IMR-90 (cell line): ENCODE results near the gene MID1. TPM values are rescaled to one million over a fixed set of nuclear protein-coding genes. Genes with fewer than 3 reads are reported as not detected.

Source experiments
- ATAC-seq: fragments of 200-7000 bp; cut with Tn5 transposase; 2 replicates; pipeline ENCODE4 v1.9.1; 2020; ENCODE audit warnings: low read depth, mild to moderate bottlenecking, moderate library complexity
- BruUV-seq: library from RNA; stranded (reverse); fragments of 400-500 nt; replicated peaks from 2 replicates; lab custom pipeline; 2021; lab: Mats Ljungman, UMichigan
- CTCF ChIA-PET: fragments of 300-600 bp; formaldehyde crosslinking; extraction: SDS; loops from one replicate; lab custom pipeline; 2021; ENCODE audit warnings: antibody characterized with exemption; lab: Yijun Ruan, JAX
- POLR2A ChIA-PET: fragments of 300-600 bp; sonication (Branson Sonifier 250); formaldehyde crosslinking; loops from one replicate; lab custom pipeline; 2022; ENCODE audit warnings: antibody characterized with exemption; ENCODE audit not compliant: unreplicated experiment; lab: Charles Lee
- DNase-seq: peaks from one replicate; pipeline ENCODE4 v3.0.0; 2013
- H2AFZ ChIP-seq: replicated peaks from 2 replicates; pipeline ENCODE3; 2013; ENCODE audit warnings: low read length, mild to moderate bottlenecking; ENCODE audit not compliant: poor library complexity
- H2AK5ac ChIP-seq: 2 replicates; pipeline ENCODE4 v1.6.1; 2013; ENCODE audit warnings: low read depth, low read length, inconsistent platforms
- H2AK9ac ChIP-seq: replicated peaks from 2 replicates; pipeline ENCODE3; 2013; ENCODE audit warnings: mild to moderate bottlenecking, low read depth, low read length, moderate library complexity; ENCODE audit not compliant: poor library complexity
- H2BK120ac ChIP-seq: 2 replicates; pipeline ENCODE4 v1.6.1; 2013; ENCODE audit warnings: low read depth, low read length, inconsistent platforms
- H2BK15ac ChIP-seq: 3 replicates; pipeline ENCODE4 v1.6.1; 2013; ENCODE audit warnings: low read depth, low read length, inconsistent platforms
- H2BK20ac ChIP-seq: 2 replicates; pipeline ENCODE4 v1.6.1; 2013; ENCODE audit warnings: low read depth, mild to moderate bottlenecking, inconsistent platforms, low read length, moderate library complexity
- H2BK5ac ChIP-seq: 2 replicates; pipeline ENCODE4 v1.6.1; 2013; ENCODE audit warnings: mild to moderate bottlenecking, low read depth, low read length, inconsistent platforms; ENCODE audit not compliant: poor library complexity, severe bottlenecking
- H3K14ac ChIP-seq: replicated peaks from 2 replicates; pipeline ENCODE4 v1.6.1; 2013; ENCODE audit warnings: low read depth, low read length, inconsistent platforms
- H3K18ac ChIP-seq: 2 replicates; pipeline ENCODE4 v1.6.1; 2013; ENCODE audit warnings: low read depth, low read length, control low read depth
- H3K23ac ChIP-seq: 2 replicates; pipeline ENCODE4 v1.6.1; 2013; ENCODE audit warnings: low read depth, low read length, inconsistent platforms
- H3K27ac ChIP-seq: 2 replicates; pipeline ENCODE4 v1.5.1; 2013; ENCODE audit warnings: mild to moderate bottlenecking, control low read depth, low read length; ENCODE audit not compliant: insufficient read depth
- H3K27me3 ChIP-seq: 2 replicates; pipeline ENCODE4 v1.6.1; 2013; ENCODE audit warnings: low read length; ENCODE audit not compliant: control insufficient read depth, insufficient read depth
- H3K36me3 ChIP-seq: 2 replicates; pipeline ENCODE4 v1.6.1; 2013; ENCODE audit warnings: low read length, mixed read lengths; ENCODE audit not compliant: control insufficient read depth, insufficient read depth
- H3K4ac ChIP-seq: 2 replicates; pipeline ENCODE4 v1.6.1; 2013; ENCODE audit warnings: low read depth, low read length, inconsistent platforms
- H3K4me1 ChIP-seq: 2 replicates; pipeline ENCODE4 v1.6.1; 2013; ENCODE audit warnings: low read length, mixed read lengths; ENCODE audit not compliant: control insufficient read depth, insufficient read depth
- H3K4me2 ChIP-seq: 2 replicates; pipeline ENCODE4 v1.6.1; 2013; ENCODE audit warnings: low read depth, mild to moderate bottlenecking, control low read depth, low read length, moderate library complexity
- H3K4me3 ChIP-seq: 2 replicates; pipeline ENCODE4 v1.5.1; 2013; ENCODE audit warnings: low read depth, mild to moderate bottlenecking, control low read depth, low read length, moderate library complexity; ENCODE audit not compliant: insufficient read depth
- H3K56ac ChIP-seq: 2 replicates; pipeline ENCODE4 v1.6.1; 2013; ENCODE audit warnings: low read length, inconsistent platforms; ENCODE audit not compliant: insufficient read depth; ENCODE audit errors: extremely low read depth
- H3K79me1 ChIP-seq, 2 experiments: 2 replicates each; pipeline ENCODE4 v1.6.1; 2013; ENCODE audit warnings: low read length in 2 of 2, inconsistent platforms in 1 of 2, low read depth in 1 of 2
- H3K9ac ChIP-seq: 2 replicates; pipeline ENCODE4 v1.6.1; 2013; ENCODE audit warnings: low read depth, low read length, control low read depth
- H3K9me1 ChIP-seq: 2 replicates; pipeline ENCODE4 v1.6.1; 2013; ENCODE audit warnings: low read length, inconsistent platforms; ENCODE audit not compliant: insufficient read depth
- H3K9me3 ChIP-seq: 2 replicates; pipeline ENCODE4 v1.6.1; 2013; ENCODE audit warnings: low read length; ENCODE audit not compliant: control insufficient read depth, insufficient read depth
- H4K20me1 ChIP-seq: 2 replicates; pipeline ENCODE4 v1.6.1; 2013; ENCODE audit warnings: low read length, inconsistent platforms; ENCODE audit not compliant: insufficient read depth
- H4K5ac ChIP-seq: 2 replicates; pipeline ENCODE4 v1.6.1; 2013; ENCODE audit warnings: mild to moderate bottlenecking, low read depth, low read length, control low read depth
- H4K8ac ChIP-seq, 2 experiments: 2 replicates each; pipeline ENCODE4 v1.6.1; 2013; ENCODE audit warnings: low read depth in 2 of 2, low read length in 2 of 2, control low read depth in 1 of 2, inconsistent platforms in 1 of 2
- H4K91ac ChIP-seq: 2 replicates; pipeline ENCODE4 v1.6.1; 2013; ENCODE audit warnings: low read depth, low read length, inconsistent platforms; ENCODE audit not compliant: insufficient read depth
- BHLHE40 ChIP-seq: fragments of 150-350 bp; IDR thresholded peaks from 2 replicates; pipeline ENCODE4 v1.6.1; 2016; ENCODE audit warnings: mild to moderate bottlenecking, low read depth, low read length
- CEBPB ChIP-seq: IDR thresholded peaks from 2 replicates; pipeline ENCODE4 v1.6.1; 2012; ENCODE audit warnings: low read depth, low read length, improper control_type of control experiment
- CTCF ChIP-seq: conservative IDR thresholded peaks from 2 replicates; pipeline ENCODE4 v1.5.1; 2012; ENCODE audit warnings: mild to moderate bottlenecking, low read depth, low read length, improper control_type of control experiment
- ELK1 ChIP-seq: fragments of 150-350 bp; IDR thresholded peaks from 2 replicates; pipeline ENCODE4 v1.6.1; 2016; ENCODE audit warnings: low read depth, mild to moderate bottlenecking, low read length, moderate library complexity, borderline replicate concordance
- MAFK ChIP-seq: IDR thresholded peaks from 2 replicates; pipeline ENCODE4 v1.6.1; 2012; ENCODE audit warnings: low read depth, low read length, improper control_type of control experiment
- MXI1 ChIP-seq: IDR thresholded peaks from 2 replicates; pipeline ENCODE4 v1.6.1; 2012; ENCODE audit warnings: low read depth, mild to moderate bottlenecking, low read length, moderate library complexity, borderline replicate concordance
- NFE2L2 ChIP-seq: fragments of 150-350 bp; IDR thresholded peaks from 2 replicates; pipeline ENCODE4 v1.6.1; 2016; ENCODE audit warnings: low read depth, mild to moderate bottlenecking, low read length
- RCOR1 ChIP-seq: IDR thresholded peaks from 2 replicates; pipeline ENCODE4 v1.6.1; 2012; ENCODE audit warnings: mild to moderate bottlenecking, low read length, improper control_type of control experiment; ENCODE audit not compliant: insufficient replicate concordance
- RFX5 ChIP-seq: IDR thresholded peaks from 2 replicates; pipeline ENCODE4 v1.8.0; 2012; ENCODE audit warnings: low read depth, mild to moderate bottlenecking, low read length, moderate library complexity
- SMC3 ChIP-seq: fragments of 150-350 bp; IDR thresholded peaks from 2 replicates; pipeline ENCODE4 v1.6.1; 2016; ENCODE audit warnings: low read depth, mild to moderate bottlenecking, antibody characterized with exemption, low read length, moderate library complexity
- WGBS, 2 experiments: methylation state at CpG; one replicate each; pipeline versions ENCODE4 v1.1.5 to v1.1.7; 2013; ENCODE audit warnings: missing lambda C conversion rate in 2 of 2; ENCODE audit not compliant: insufficient read length in 1 of 2; ENCODE audit errors: extremely low coverage in 2 of 2; 5-methylcytosine and 5-hydroxymethylcytosine counted together
- dilution Hi-C: fragments of 300-500 bp; cut with HindIII; formaldehyde crosslinking; loops from one replicate; pipeline ENCODE4 v1.14.3; 2018; ENCODE audit warnings: low sequenced_read_pairs; ENCODE audit not compliant: unreplicated experiment
- in situ Hi-C: fragments of 300-500 bp; cut with MboI; formaldehyde crosslinking; loops from 3 replicates; pipeline ENCODE4 v1.14.3; 2019; ENCODE audit warnings: low sequenced_read_pairs, inconsistent platforms, mixed read lengths
- intact Hi-C: fragments of 100-400 bp; cut with micrococcal nuclease; formaldehyde crosslinking; loops from 2 replicates; pipeline ENCODE4 v1.10.0; 2022
- polyA plus RNA-seq, 3 experiments: library from polyadenylated mRNA; depleted of rRNA; stranded (reverse); fragments of >200 nt; gene quantifications; 2 replicates each; pipeline ENCODE4 v1.2.3, GENCODE V29; 2012; ENCODE audit warnings: low replicate concordance in 1 of 3
- total RNA-seq: library from RNA; depleted of rRNA; stranded (reverse); fragments of >200 nt; gene quantifications from 2 replicates; pipeline ENCODE4 v1.2.3, GENCODE V29; 2012

The MID1 gene
- total and polyA plus RNA-seq, 2 of the 4 experiments (the other 2 are of a cell fraction) = 37.2 to 106 TPM

GRCh38 chrX:10603612-10604011 lies 16.8 kb downstream of the MID1 start:
- Histone ChIP-seq H2BK120ac (no peak overlapping the region), H3K27ac (no peak overlapping the region), H3K4me1 (no peaks in the 10 kb centered on the region; the same call in 1 of the 2 replicates), H2BK20ac (no peak overlapping the region), H3K4me3 (no peak overlapping the region), H3K23ac (no peak overlapping the region), H2AFZ (no peak overlapping the region), H3K36me3 (no peaks in the 10 kb centered on the region), H3K9ac (no peak overlapping the region), H3K4me2 (no peak overlapping the region), H3K18ac (no peak overlapping the region; the same call in 1 of the 2 replicates), H2AK5ac (no peak overlapping the region), H4K91ac (no peak overlapping the region), H4K20me1 (no peaks in the 10 kb centered on the region), H3K27me3 (no peaks in the 10 kb centered on the region), H4K8ac (no peak overlapping the region), H2BK15ac (no peak overlapping the region), H3K79me1 (peaks cover 4 to 19% of the 10 kb centered on the region in 2 experiments; a peak in 3 of 4 replicates), H3K56ac (no peak overlapping the region), H3K14ac (no peak overlapping the region), H3K9me3 (no peaks in the 10 kb centered on the region), H2AK9ac (no peak overlapping the region), H3K4ac (no peak overlapping the region), H2BK5ac (no peak overlapping the region), H4K5ac (no peak overlapping the region), H3K9me1 (no peaks in the 10 kb centered on the region)
- ATAC-seq (no peak), DNase-seq (no peak)
- no CpG with 5 or more reads among the region's 3 CpGs for WGBS, 2 experiments
- CTCF ChIA-PET = interaction anchor here (0.5 to 1.8 kb wide), 2 partner anchors 146 to 484 kb away, joined by 3 read pairs; no protein-coding TSS in a partner anchor
- intact Hi-C loops = no loop called here
- dilution Hi-C loops = no loop called here
- TF ChIP-seq SMC3 (no peak), BHLHE40 (no peak), MXI1 (no peak), MAFK (no peak), RCOR1 (no peak), RFX5 (no peak), CTCF (no peak), ELK1 (no peak), CEBPB (no peak), NFE2L2 (no peak)
- BruUV-seq = no TSS peak
- in situ Hi-C loops = no loop called here
- POLR2A ChIA-PET = no interaction called here
